Measurements from ENCODE around the gene CUL3.
"Not testable (repeated sequence)": the region's sequence is repeated elsewhere in the genome, so short reads cannot be mapped to it uniquely, and the experiment has no call there.

DNA sequence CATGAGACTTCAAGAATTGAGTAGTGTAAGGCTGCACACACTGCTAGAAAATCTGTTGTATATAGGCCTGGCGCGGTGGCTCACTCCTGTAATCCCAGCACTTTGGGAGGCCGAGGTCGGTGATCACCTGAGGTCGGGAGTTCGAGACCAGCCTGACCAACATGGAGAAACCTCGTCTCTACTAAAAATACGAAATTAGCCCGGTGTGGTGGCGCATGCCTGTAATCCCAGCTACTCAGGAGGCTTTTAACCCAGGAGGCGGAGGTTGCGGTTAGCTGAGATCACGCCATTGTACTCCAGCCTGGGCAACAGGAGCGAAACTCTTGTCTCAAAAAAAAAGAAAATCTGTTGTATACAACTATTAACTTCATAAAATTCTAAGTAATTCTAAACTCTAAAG, 2.1 kb downstream of the CUL3 start:
- TF ChIP-seq, protein P1, sequence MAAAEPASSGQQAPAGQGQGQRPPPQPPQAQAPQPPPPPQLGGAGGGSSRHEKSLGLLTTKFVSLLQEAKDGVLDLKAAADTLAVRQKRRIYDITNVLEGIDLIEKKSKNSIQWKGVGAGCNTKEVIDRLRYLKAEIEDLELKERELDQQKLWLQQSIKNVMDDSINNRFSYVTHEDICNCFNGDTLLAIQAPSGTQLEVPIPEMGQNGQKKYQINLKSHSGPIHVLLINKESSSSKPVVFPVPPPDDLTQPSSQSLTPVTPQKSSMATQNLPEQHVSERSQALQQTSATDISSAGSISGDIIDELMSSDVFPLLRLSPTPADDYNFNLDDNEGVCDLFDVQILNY (CRISPR knock-in tag; IDR thresholded peaks at IDR 0.05) = not testable (repeated sequence)
- TF ChIP-seq, protein P2, sequence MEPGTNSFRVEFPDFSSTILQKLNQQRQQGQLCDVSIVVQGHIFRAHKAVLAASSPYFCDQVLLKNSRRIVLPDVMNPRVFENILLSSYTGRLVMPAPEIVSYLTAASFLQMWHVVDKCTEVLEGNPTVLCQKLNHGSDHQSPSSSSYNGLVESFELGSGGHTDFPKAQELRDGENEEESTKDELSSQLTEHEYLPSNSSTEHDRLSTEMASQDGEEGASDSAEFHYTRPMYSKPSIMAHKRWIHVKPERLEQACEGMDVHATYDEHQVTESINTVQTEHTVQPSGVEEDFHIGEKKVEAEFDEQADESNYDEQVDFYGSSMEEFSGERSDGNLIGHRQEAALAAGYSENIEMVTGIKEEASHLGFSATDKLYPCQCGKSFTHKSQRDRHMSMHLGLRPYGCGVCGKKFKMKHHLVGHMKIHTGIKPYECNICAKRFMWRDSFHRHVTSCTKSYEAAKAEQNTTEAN (CRISPR knock-in tag; IDR thresholded peaks at IDR 0.05) = not testable (repeated sequence)
- TF ChIP-seq, protein P3, sequence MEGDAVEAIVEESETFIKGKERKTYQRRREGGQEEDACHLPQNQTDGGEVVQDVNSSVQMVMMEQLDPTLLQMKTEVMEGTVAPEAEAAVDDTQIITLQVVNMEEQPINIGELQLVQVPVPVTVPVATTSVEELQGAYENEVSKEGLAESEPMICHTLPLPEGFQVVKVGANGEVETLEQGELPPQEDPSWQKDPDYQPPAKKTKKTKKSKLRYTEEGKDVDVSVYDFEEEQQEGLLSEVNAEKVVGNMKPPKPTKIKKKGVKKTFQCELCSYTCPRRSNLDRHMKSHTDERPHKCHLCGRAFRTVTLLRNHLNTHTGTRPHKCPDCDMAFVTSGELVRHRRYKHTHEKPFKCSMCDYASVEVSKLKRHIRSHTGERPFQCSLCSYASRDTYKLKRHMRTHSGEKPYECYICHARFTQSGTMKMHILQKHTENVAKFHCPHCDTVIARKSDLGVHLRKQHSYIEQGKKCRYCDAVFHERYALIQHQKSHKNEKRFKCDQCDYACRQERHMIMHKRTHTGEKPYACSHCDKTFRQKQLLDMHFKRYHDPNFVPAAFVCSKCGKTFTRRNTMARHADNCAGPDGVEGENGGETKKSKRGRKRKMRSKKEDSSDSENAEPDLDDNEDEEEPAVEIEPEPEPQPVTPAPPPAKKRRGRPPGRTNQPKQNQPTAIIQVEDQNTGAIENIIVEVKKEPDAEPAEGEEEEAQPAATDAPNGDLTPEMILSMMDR (IDR thresholded peaks at IDR 0.05) = not testable (repeated sequence)
- not testable (repeated sequence) for TF ChIP-seq TEAD4 (CRISPR knock-in tag; IDR thresholded peaks at IDR 0.05); CREB1 (CRISPR knock-in tag; IDR thresholded peaks at IDR 0.05); IRF2 (CRISPR knock-in tag; IDR thresholded peaks at IDR 0.05; ENCODE audit: borderline replicate concordance, low read depth); JUN (CRISPR knock-in tag; IDR thresholded peaks at IDR 0.05); ATF1 (CRISPR knock-in tag; IDR thresholded peaks at IDR 0.05)
- TF ChIP-seq, protein P4, sequence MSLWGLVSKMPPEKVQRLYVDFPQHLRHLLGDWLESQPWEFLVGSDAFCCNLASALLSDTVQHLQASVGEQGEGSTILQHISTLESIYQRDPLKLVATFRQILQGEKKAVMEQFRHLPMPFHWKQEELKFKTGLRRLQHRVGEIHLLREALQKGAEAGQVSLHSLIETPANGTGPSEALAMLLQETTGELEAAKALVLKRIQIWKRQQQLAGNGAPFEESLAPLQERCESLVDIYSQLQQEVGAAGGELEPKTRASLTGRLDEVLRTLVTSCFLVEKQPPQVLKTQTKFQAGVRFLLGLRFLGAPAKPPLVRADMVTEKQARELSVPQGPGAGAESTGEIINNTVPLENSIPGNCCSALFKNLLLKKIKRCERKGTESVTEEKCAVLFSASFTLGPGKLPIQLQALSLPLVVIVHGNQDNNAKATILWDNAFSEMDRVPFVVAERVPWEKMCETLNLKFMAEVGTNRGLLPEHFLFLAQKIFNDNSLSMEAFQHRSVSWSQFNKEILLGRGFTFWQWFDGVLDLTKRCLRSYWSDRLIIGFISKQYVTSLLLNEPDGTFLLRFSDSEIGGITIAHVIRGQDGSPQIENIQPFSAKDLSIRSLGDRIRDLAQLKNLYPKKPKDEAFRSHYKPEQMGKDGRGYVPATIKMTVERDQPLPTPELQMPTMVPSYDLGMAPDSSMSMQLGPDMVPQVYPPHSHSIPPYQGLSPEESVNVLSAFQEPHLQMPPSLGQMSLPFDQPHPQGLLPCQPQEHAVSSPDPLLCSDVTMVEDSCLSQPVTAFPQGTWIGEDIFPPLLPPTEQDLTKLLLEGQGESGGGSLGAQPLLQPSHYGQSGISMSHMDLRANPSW (CRISPR knock-in tag; conservative IDR thresholded peaks at IDR 0.05; ENCODE audit: low read depth) = not testable (repeated sequence)

Data from WTC11 (cell line).